Neural crest cell (in vitro differentiated cells): ENCODE measurements around the gene MIF. TPM values are rescaled to one million over a fixed set of nuclear protein-coding genes. Genes with fewer than 3 reads are reported as not detected.

ENCODE experiments used
- DNase-seq: peaks from one replicate; pipeline ENCODE4 v3.0.0; 2021; ENCODE audit warnings: low read depth, mixed read lengths, low spot score
- H3K27ac Mint-ChIP-seq: one replicate; pipeline ENCODE4 v1.8.0; 2021; ENCODE audit warnings: mild to moderate bottlenecking, mixed read lengths; ENCODE audit not compliant: unreplicated experiment
- H3K27me3 Mint-ChIP-seq: 2 replicates; pipeline ENCODE4 v1.8.0; 2021; ENCODE audit warnings: low read depth, mild to moderate bottlenecking, mixed read lengths
- H3K36me3 Mint-ChIP-seq: 2 replicates; pipeline ENCODE4 v1.8.0; 2021; ENCODE audit warnings: low read depth, mild to moderate bottlenecking, mixed read lengths
- H3K4me1 Mint-ChIP-seq: 2 replicates; pipeline ENCODE4 v1.8.0; 2021; ENCODE audit warnings: mixed read lengths
- H3K4me3 Mint-ChIP-seq: one replicate; pipeline ENCODE4 v1.8.0; 2021; ENCODE audit warnings: mild to moderate bottlenecking, mixed read lengths
- H3K9me3 Mint-ChIP-seq: 2 replicates; pipeline ENCODE4 v1.8.0; 2021; ENCODE audit warnings: mixed read lengths
- total RNA-seq: library from RNA; stranded (reverse); gene quantifications from 2 replicates; pipeline ENCODE4 v1.2.1, GENCODE V29; 2021
- TF ChIP-seq, protein P1 (sequence below): fragments of 200-600 bp; sonication (generic); conservative IDR thresholded peaks from 2 replicates; pipeline ENCODE4 v1.5.0; 2021; ENCODE audit warnings: antibody characterized with exemption, mild to moderate bottlenecking

The MIF gene
- total RNA-seq, 1 donor from 2014 or later, result 642 TPM

DNA sequence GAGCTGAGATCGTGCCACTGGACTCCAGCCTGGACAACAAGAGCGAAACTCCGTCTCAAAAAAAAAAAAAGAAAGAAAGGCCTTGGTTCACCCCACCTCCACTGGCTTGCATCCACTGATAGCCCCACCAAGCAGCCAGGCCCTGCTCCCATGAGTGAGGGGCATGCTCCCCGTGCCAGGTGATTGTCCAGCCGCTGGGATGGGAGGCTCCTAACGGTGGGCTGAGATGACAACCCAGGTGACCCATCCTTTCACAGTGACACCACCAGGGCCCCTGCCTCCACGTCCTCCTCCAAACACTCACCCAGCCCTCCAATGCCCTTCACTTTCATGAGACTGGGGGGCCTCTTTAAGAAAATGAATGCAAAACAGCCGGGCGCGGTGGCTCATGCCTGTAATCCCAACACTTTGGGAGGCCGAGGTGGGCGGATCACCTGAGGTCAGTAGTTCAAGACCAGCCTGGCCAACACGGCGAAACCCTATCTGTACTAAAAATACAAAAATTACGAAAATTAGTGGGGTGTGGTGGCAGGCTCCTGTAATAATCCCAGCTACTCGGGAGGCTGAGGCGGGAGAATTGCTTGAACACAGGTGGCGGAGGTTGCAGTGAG, 46.8 kb upstream of the MIF start:
- Mint-ChIP-seq H3K9me3 (no peaks in the 10 kb centered on the region), H3K27ac (no peak overlapping the region), H3K4me1 (peaks cover 20% of the 10 kb centered on the region), H3K4me3 (no peak overlapping the region), H3K36me3 (no peaks in the 10 kb centered on the region), H3K27me3 (no peaks in the 10 kb centered on the region)
- TF ChIP-seq, protein P1, sequence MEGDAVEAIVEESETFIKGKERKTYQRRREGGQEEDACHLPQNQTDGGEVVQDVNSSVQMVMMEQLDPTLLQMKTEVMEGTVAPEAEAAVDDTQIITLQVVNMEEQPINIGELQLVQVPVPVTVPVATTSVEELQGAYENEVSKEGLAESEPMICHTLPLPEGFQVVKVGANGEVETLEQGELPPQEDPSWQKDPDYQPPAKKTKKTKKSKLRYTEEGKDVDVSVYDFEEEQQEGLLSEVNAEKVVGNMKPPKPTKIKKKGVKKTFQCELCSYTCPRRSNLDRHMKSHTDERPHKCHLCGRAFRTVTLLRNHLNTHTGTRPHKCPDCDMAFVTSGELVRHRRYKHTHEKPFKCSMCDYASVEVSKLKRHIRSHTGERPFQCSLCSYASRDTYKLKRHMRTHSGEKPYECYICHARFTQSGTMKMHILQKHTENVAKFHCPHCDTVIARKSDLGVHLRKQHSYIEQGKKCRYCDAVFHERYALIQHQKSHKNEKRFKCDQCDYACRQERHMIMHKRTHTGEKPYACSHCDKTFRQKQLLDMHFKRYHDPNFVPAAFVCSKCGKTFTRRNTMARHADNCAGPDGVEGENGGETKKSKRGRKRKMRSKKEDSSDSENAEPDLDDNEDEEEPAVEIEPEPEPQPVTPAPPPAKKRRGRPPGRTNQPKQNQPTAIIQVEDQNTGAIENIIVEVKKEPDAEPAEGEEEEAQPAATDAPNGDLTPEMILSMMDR, result no peak
- no peak for DNase-seq

DNA sequence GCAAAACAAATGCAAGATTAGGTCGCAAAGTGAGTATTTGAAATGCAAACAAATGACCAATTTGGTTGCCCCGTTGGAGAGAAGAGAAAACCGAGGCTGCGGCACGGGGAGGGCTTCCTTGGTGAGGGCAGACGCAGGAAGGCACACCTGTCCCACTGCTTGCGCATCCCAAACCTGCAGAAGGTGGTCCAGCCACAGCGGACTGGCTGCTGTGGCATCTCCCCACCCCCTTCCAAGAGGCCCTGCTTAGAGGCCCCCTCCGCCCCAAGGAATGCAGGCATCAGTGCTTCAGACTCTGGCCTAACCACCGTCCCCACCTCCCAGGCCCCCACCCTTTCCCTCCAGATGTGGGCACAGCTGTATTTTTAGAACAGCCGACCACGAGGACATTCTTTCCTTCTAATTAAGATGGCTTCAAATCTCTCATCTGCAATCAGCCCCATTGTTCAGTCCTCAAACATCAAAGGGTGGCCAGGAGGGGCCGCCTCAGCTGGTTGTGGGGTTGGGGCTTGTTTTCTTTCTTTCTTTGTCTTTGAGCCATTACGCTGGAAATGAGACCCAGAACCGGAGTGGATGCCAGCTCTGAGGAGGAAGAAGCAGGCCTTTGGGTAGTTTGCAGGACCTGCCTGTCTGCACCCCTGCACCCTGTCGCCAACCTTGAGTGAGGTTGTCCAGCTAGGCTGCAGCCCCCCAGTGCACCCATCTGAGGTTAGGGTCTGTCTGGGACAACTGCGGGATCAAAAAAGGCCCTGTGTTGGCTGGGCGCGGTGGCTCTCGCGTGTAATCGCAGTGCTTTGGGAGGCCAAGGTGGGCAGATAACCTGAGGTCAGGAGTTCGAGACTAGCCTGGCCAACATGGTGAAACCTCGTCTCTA, 46.0 kb upstream of the MIF start:
- Mint-ChIP-seq H3K9me3 (no peaks in the 10 kb centered on the region), H3K27ac (no peak overlapping the region), H3K27me3 (no peaks in the 10 kb centered on the region), H3K4me3 (no peak overlapping the region), H3K36me3 (no peaks in the 10 kb centered on the region), H3K4me1 (peaks cover 20% of the 10 kb centered on the region)
- no peak for DNase-seq
- TF ChIP-seq, protein P1, result no peak

DNA sequence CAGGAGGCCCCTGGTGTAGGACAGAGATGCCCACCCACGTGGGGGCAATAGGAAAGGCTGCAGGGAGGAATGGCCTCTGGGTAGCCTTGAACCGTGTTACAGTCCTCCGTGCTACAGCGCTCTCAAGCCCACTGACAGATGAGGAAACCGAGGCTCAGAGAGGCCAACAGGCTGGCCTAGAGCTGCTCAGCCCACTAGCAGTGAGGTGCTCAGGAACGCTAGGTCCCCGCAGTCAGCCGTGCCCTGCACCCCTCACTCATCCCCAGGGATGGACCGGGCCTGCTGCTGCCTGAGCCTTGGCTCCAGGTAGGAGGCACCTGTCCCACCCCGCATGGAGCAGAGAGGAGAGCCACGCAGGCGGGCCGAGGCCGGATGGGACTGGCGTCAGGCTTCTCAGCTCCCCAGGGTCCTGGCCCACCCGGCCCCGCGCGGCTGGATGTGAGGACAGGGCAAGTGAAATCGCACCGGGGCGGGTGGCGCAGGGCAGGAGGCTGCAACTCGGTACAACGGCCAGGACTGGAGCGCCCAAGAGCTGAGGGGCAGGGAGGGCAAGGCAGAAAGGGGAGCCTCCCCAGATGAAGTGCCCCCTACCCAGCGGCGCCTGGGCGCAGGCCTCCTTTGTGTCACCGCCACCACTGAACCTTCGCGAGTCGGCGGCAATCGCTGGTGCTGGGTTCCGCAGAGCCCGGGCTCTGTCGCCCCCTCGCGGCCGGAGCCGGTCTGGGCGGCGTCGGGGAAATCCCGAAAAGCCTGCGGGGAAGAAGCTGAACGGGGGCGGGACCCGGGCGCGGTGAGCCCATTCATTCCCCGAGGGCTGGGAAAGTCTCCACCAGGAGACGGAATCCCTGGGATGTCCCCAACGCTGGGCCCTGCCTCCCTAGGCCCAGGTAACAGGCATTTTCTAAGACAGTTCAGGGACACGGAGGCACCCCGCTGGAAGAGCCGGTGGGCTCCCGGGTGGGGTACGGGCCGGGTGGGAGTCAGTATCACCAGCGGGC, 44.9 kb upstream of the MIF start:
- H3K9me3 Mint-ChIP-seq, result no peaks in the 10 kb centered on the region
- H3K4me3 Mint-ChIP-seq, result peak overlapping the region; percentile 34
- H3K27me3 Mint-ChIP-seq, result no peaks in the 10 kb centered on the region
- H3K4me1 Mint-ChIP-seq, result peaks cover 20% of the 10 kb centered on the region
- peak; percentile 98 for DNase-seq
- H3K36me3 Mint-ChIP-seq, result no peaks in the 10 kb centered on the region
- H3K27ac Mint-ChIP-seq, result no peak overlapping the region
- TF ChIP-seq, protein P1, result peak; percentile 99

DNA sequence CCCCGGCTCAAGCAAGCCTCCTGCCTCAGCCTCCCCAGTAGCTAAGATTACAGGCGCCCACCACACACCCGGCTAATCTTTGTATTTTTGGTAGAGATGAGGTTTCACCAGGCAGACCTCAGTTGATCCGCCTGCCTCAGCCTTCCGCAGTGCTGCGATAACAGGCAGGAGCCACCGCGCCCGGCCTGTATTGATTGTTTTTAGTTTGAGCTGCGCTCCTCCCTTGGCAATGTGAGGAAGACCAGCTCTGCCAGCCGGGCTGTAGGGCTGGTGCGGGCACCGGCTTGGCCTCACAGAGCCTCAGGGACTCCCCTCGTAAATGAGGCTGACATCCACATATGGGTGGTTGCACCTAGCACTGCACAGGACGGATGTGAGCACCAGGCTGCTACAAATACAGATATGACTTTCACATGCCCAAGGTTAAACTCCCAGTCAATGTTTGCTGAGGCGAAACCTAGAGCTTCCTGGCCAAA, 44.0 kb upstream of the MIF start:
- H3K27ac Mint-ChIP-seq, result no peak overlapping the region
- no peaks in the 10 kb centered on the region for H3K36me3 Mint-ChIP-seq
- DNase-seq, result no peak
- no peaks in the 10 kb centered on the region for H3K9me3 Mint-ChIP-seq
- no peaks in the 10 kb centered on the region for H3K27me3 Mint-ChIP-seq
- H3K4me3 Mint-ChIP-seq, result peak overlapping the region; percentile 31
- TF ChIP-seq, protein P1, result no peak
- peaks cover 20% of the 10 kb centered on the region for H3K4me1 Mint-ChIP-seq
